ENCODE data around the gene HMOX2. TPM values are rescaled to one million over a fixed set of nuclear protein-coding genes. Genes with fewer than 3 reads are reported as not detected.

The HMOX2 gene
- total RNA-seq, 1 experiment from 2014 or later, result 72.6 TPM

DNA sequence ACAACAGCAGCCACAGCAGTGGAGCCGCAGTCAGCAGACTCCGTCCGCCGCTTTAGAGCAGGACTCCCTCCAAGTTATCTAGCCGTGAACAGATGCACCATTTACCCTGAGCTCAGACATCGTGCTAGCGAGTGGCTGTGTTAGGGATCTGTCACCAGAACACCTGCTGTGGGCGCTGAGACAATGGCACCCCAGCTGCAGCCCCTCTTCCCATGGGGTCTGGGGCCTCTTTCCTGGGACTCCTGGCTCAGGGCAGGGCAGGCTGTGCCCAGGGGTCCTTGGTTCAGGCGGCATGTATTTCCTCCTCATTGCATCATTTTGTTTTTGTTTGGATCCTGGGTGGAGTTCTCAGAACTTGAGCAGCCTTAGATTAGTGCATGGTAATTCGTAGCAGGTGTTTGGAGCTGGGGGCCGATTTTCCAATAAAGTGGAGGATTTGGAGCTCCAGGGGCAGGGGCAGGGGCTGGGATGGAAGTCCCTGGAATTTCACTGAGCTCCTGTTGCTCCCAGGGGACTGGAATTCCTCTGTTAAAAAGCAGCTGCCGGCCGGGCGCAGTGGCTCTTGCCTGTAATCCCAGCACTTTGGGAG lies 25.2 kb upstream of the HMOX2 start:
- DNase-seq (ENCODE audit: low read depth, low spot score), result no peak
- CTCF ChIA-PET, result no interaction called here
- intact Hi-C loops (cut with micrococcal nuclease; ENCODE audit: unreplicated experiment) (no loop called here), in situ Hi-C loops (cut with HindIII; ENCODE audit: low pct_unique_long_range_greater_than_20kb, low sequenced_read_pairs) (no loop called here)
- Histone ChIP-seq H3K36me3 (ENCODE audit: control insufficient read depth, insufficient read depth, low read length) (peaks cover 4% of the 10 kb centered on the region), H3K4me3 (ENCODE audit: low read depth in 2 of 2, low read length in 2 of 2) (no peak overlapping the region), H3K4me1 (ENCODE audit: control insufficient read depth, insufficient read depth, low read length) (no peaks in the 10 kb centered on the region), H3K9me3 (ENCODE audit: control insufficient read depth, insufficient read depth, low read depth, low read length) (no peaks in the 10 kb centered on the region), H3K27ac (ENCODE audit: low read length) (peak overlapping the region; percentile 24; the same call in 1 of the 2 replicates), H3K27me3 (ENCODE audit: control insufficient read depth, insufficient read depth, low read length) (no peaks in the 10 kb centered on the region)
- ATAC-seq, result no peak
- TF ChIP-seq, protein P1, sequence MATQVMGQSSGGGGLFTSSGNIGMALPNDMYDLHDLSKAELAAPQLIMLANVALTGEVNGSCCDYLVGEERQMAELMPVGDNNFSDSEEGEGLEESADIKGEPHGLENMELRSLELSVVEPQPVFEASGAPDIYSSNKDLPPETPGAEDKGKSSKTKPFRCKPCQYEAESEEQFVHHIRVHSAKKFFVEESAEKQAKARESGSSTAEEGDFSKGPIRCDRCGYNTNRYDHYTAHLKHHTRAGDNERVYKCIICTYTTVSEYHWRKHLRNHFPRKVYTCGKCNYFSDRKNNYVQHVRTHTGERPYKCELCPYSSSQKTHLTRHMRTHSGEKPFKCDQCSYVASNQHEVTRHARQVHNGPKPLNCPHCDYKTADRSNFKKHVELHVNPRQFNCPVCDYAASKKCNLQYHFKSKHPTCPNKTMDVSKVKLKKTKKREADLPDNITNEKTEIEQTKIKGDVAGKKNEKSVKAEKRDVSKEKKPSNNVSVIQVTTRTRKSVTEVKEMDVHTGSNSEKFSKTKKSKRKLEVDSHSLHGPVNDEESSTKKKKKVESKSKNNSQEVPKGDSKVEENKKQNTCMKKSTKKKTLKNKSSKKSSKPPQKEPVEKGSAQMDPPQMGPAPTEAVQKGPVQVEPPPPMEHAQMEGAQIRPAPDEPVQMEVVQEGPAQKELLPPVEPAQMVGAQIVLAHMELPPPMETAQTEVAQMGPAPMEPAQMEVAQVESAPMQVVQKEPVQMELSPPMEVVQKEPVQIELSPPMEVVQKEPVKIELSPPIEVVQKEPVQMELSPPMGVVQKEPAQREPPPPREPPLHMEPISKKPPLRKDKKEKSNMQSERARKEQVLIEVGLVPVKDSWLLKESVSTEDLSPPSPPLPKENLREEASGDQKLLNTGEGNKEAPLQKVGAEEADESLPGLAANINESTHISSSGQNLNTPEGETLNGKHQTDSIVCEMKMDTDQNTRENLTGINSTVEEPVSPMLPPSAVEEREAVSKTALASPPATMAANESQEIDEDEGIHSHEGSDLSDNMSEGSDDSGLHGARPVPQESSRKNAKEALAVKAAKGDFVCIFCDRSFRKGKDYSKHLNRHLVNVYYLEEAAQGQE (IDR thresholded peaks at IDR 0.05; ENCODE audit: insufficient read depth in 1 of 2, low read depth in 2 of 2, low read length in 1 of 2), result no peak
- TF ChIP-seq SIN3A (IDR thresholded peaks at IDR 0.05; ENCODE audit: borderline replicate concordance, insufficient read depth, low read depth, low read length), result no peak
- POLR2A ChIA-PET, result no interaction called here
- BruUV-seq (replicated peaks), result no TSS peak

DNA sequence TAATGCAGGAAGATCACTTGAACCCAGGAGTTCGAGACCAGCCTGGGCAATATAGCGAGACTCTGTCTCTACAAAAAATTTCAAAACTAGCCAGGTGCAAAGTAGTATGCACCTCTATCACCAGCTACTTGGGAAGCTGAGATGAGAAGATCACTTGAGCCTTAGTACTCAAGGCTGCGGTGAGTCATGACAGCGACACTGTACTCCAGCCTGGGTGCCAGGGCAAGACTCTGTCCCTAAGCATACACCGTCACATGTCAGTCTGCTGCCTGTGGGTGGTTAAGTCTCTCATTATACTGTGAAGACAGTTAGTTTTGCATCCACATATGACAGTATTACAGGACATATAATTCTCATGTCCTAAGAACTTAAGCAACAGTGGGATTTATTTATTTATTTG lies 23.5 kb upstream of the HMOX2 start:
- Histone ChIP-seq H3K27ac (ENCODE audit: low read length) (no peak overlapping the region), H3K9me3 (ENCODE audit: control insufficient read depth, insufficient read depth, low read depth, low read length) (no peaks in the 10 kb centered on the region), H3K27me3 (ENCODE audit: control insufficient read depth, insufficient read depth, low read length) (no peaks in the 10 kb centered on the region), H3K36me3 (ENCODE audit: control insufficient read depth, insufficient read depth, low read length) (peaks cover 4% of the 10 kb centered on the region), H3K4me1 (ENCODE audit: control insufficient read depth, insufficient read depth, low read length) (no peaks in the 10 kb centered on the region), H3K4me3 (ENCODE audit: low read depth in 2 of 2, low read length in 2 of 2) (no peak overlapping the region)
- TF ChIP-seq SIN3A (IDR thresholded peaks at IDR 0.05; ENCODE audit: borderline replicate concordance, insufficient read depth, low read depth, low read length) (no peak), TCF7L2 (IDR thresholded peaks at IDR 0.05; ENCODE audit: low read depth, low read length) (no peak)
- ChIA-PET POLR2A (no interaction called here), CTCF (no interaction called here)
- DNase-seq (ENCODE audit: low read depth, low spot score), result no peak
- in situ Hi-C loops (cut with HindIII; ENCODE audit: low pct_unique_long_range_greater_than_20kb, low sequenced_read_pairs), result no loop called here
- no peak for ATAC-seq
- intact Hi-C loops (cut with micrococcal nuclease; ENCODE audit: unreplicated experiment), result no loop called here
- no TSS peak for BruUV-seq (replicated peaks)

- intact Hi-C loops (cut with micrococcal nuclease; ENCODE audit: unreplicated experiment) (no loop called here), in situ Hi-C loops (cut with HindIII; ENCODE audit: low pct_unique_long_range_greater_than_20kb, low sequenced_read_pairs) (no loop called here)
- Histone ChIP-seq H3K27ac (ENCODE audit: low read length) (no peak overlapping the region), H3K9me3 (ENCODE audit: control insufficient read depth, insufficient read depth, low read depth, low read length) (no peaks in the 10 kb centered on the region), H3K36me3 (ENCODE audit: control insufficient read depth, insufficient read depth, low read length) (no peaks in the 10 kb centered on the region; the same call in 1 of the 2 replicates), H3K4me3 (ENCODE audit: low read depth in 2 of 2, low read length in 2 of 2) (no peak overlapping the region), H3K4me1 (ENCODE audit: control insufficient read depth, insufficient read depth, low read length) (no peaks in the 10 kb centered on the region), H3K27me3 (ENCODE audit: control insufficient read depth, insufficient read depth, low read length) (no peaks in the 10 kb centered on the region)
- ChIA-PET POLR2A (no interaction called here), CTCF (no interaction called here)
- TF ChIP-seq, protein P1 (IDR thresholded peaks at IDR 0.05; ENCODE audit: insufficient read depth in 1 of 2, low read depth in 2 of 2, low read length in 1 of 2), result peak; percentile 88 to 91
- TF ChIP-seq SIN3A (IDR thresholded peaks at IDR 0.05; ENCODE audit: borderline replicate concordance, insufficient read depth, low read depth, low read length), result no peak
- DNase-seq (ENCODE audit: low read depth, low spot score) (no peak), ATAC-seq (no peak)
- no TSS peak for BruUV-seq (replicated peaks)
These were observed 21.6 kb upstream of the HMOX2 start for GRCh38 chr16:4454623-4455022.

Data from Panc1 (cell line).